RWPE2 (cell line): Measurements from ENCODE around the gene NKX2-4.

Experiments
- ATAC-seq: fragments of 200-7000 bp; cut with Tn5 transposase; 3 replicates; pipeline ENCODE4 v1.9.1; 2021; ENCODE audit warnings: low read depth
- DNase-seq: peaks from one replicate; pipeline ENCODE4 v3.0.0-alpha.2; 2020; ENCODE audit warnings: low spot score
- H3K27ac ChIP-seq: fragments of 450-650 bp; 2 replicates; pipeline ENCODE4 v1.5.1; 2017; ENCODE audit warnings: mild to moderate bottlenecking; ENCODE audit not compliant: poor library complexity, severe bottlenecking
- H3K27me3 ChIP-seq: fragments of 250-450 bp; sonication (Bioruptor Pico); 2 replicates; pipeline ENCODE4 v1.5.1; 2021; ENCODE audit warnings: mild to moderate bottlenecking, moderate library complexity; ENCODE audit not compliant: insufficient read depth, poor library complexity, severe bottlenecking
- H3K36me3 ChIP-seq: fragments of 250-450 bp; sonication (Bioruptor Pico); 2 replicates; pipeline ENCODE4 v1.5.1; 2020; ENCODE audit warnings: low read depth, mild to moderate bottlenecking, moderate library complexity
- H3K4me1 ChIP-seq: fragments of 250-450 bp; sonication (Bioruptor Pico); 2 replicates; pipeline ENCODE4 v1.5.1; 2021; ENCODE audit warnings: mild to moderate bottlenecking, moderate library complexity; ENCODE audit not compliant: insufficient read depth, poor library complexity, severe bottlenecking
- H3K4me3 ChIP-seq: fragments of 250-450 bp; sonication (Bioruptor Pico); 2 replicates; pipeline ENCODE4 v1.5.1; 2021; ENCODE audit warnings: mild to moderate bottlenecking, moderate library complexity; ENCODE audit not compliant: severe bottlenecking
- H3K9me3 ChIP-seq: fragments of 250-450 bp; sonication (Bioruptor Pico); 2 replicates; pipeline ENCODE4 v1.5.1; 2021; ENCODE audit warnings: mild to moderate bottlenecking, moderate library complexity; ENCODE audit not compliant: severe bottlenecking
- TF ChIP-seq, protein P1 (sequence below): fragments of 450-650 bp; IDR thresholded peaks from one replicate; pipeline ENCODE4 v1.5.1; 2017; ENCODE audit warnings: mild to moderate bottlenecking, moderate library complexity; ENCODE audit not compliant: poor library complexity, severe bottlenecking

The NKX2-4 gene

DNA sequence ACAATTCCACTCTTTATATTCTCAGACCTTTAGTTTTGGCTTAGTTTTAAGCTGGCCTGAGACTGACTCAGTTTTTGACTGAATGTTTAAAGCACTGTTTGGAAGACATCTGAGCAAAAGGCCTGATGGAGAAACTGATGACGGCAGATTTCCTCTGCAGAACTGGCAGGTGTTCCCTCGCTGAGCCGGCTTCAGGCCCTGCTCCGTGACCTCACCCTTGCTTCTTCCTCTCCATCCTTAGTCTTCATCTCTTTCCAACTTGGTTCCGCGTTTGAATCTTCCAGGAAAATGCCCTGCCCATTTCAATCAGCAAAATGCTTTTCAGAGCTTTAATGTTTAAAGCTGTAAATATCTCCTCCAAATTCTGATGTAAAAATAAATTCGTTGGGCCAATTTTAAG is 6.6 kb downstream of the NKX2-4 start:
- H3K36me3 ChIP-seq, result peaks cover 38% of the 10 kb centered on the region
- TF ChIP-seq, protein P1, sequence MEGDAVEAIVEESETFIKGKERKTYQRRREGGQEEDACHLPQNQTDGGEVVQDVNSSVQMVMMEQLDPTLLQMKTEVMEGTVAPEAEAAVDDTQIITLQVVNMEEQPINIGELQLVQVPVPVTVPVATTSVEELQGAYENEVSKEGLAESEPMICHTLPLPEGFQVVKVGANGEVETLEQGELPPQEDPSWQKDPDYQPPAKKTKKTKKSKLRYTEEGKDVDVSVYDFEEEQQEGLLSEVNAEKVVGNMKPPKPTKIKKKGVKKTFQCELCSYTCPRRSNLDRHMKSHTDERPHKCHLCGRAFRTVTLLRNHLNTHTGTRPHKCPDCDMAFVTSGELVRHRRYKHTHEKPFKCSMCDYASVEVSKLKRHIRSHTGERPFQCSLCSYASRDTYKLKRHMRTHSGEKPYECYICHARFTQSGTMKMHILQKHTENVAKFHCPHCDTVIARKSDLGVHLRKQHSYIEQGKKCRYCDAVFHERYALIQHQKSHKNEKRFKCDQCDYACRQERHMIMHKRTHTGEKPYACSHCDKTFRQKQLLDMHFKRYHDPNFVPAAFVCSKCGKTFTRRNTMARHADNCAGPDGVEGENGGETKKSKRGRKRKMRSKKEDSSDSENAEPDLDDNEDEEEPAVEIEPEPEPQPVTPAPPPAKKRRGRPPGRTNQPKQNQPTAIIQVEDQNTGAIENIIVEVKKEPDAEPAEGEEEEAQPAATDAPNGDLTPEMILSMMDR, result no peak
- H3K4me1 ChIP-seq, result no peaks in the 10 kb centered on the region
- no peak for ATAC-seq
- H3K4me3 ChIP-seq, result no peak overlapping the region
- no peak for DNase-seq
- peaks cover 34% of the 10 kb centered on the region for H3K27me3 ChIP-seq
- H3K9me3 ChIP-seq, result no peaks in the 10 kb centered on the region
- no peak overlapping the region for H3K27ac ChIP-seq

DNA sequence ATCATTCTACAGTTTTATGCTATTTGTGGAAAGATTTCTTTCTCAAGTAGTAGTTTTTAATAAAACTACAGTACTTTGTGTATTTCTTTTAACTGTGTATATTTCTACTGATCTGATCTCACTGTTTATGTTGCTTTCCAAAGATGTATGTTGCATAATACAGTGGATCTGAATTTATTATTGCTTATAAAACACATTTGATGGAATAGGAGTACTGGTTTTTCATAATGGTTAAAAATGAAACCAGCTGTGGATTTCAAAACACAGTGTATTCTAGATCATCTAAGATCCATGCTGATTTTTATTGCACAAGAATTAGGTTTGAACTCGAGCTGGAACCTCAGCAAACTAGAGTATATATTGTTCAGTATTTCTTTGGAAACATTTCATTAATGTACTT is 8.0 kb downstream of the NKX2-4 start:
- ATAC-seq, result no peak
- H3K4me3 ChIP-seq, result no peak overlapping the region
- no peaks in the 10 kb centered on the region for H3K4me1 ChIP-seq
- peaks cover 50% of the 10 kb centered on the region for H3K36me3 ChIP-seq
- H3K27ac ChIP-seq, result no peak overlapping the region
- peaks cover 20% of the 10 kb centered on the region for H3K27me3 ChIP-seq
- H3K9me3 ChIP-seq, result no peaks in the 10 kb centered on the region
- TF ChIP-seq, protein P1, result no peak
- DNase-seq, result no peak

DNA sequence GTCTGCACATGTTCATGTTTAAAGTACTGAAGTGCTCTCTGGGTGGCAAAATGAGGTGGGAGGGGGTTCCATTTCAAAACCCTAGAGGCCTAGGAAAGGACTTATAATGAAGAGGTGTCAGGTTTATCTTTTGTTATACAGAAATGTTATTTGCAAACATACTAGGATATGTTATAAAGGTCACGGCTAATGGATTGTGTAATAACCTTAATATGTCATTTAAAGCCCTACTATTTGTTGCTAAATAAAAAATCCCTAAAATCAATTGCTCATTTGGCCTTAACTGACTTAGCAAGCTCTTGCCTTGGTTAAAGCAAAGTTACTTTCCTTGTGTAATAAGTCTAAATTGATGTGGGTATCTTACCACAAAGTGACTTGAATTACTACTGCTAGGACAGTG is 8.8 kb downstream of the NKX2-4 start:
- ATAC-seq (no peak), DNase-seq (no peak)

DNA sequence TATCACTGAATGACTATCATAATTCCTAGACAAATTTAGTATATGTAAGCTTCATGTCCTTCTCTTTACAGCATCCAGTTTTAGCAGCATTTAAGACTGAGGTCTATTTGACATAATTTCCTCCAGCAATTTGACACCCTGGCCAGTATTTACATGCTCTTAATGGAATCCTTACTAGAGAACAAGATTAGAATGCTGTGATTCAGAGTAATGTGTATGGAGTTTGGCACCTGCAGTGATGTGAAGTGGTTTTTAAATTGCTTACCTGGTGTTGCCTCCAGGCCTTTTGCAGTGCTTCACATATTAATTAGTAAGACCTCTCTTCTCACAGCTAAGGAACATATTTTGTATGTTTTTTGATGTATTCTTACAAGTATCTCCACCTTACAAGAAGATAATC is 9.8 kb downstream of the NKX2-4 start:
- H3K4me1 ChIP-seq, result no peaks in the 10 kb centered on the region
- no peak overlapping the region for H3K4me3 ChIP-seq
- peaks cover 63% of the 10 kb centered on the region for H3K36me3 ChIP-seq
- TF ChIP-seq, protein P1, result no peak
- H3K9me3 ChIP-seq, result no peaks in the 10 kb centered on the region
- DNase-seq, result no peak
- no peak overlapping the region for H3K27ac ChIP-seq
- no peak for ATAC-seq
- H3K27me3 ChIP-seq, result peaks cover 1% of the 10 kb centered on the region

More for the DNA sequence above, 8.8 kb downstream of the NKX2-4 start:
- Histone ChIP-seq H3K27me3 (peaks cover 12% of the 10 kb centered on the region), H3K27ac (no peak overlapping the region), H3K4me1 (no peaks in the 10 kb centered on the region), H3K9me3 (no peaks in the 10 kb centered on the region), H3K36me3 (peaks cover 58% of the 10 kb centered on the region), H3K4me3 (no peak overlapping the region)
- TF ChIP-seq, protein P1, result no peak

DNA sequence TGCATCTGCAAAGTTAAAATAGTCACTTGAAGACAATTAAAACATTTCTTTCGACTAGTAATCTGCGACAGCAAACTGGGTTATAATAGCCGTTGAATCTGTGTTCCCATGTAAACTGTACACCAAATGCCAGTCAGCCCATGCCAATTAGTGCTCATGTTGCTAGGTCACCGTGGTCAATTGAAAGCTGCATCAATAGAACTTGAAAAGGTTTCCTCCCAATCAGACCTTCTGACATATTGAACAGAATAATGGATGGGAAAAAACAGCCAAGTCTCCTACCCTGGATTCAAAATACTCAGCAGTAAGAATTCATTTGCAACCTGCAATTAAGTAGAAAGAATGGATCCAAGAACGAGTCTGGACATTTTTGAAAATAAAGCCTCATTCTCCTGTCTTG is 11.2 kb downstream of the NKX2-4 start:
- TF ChIP-seq, protein P1, result no peak
- Histone ChIP-seq H3K36me3 (peaks cover 77% of the 10 kb centered on the region), H3K27me3 (no peaks in the 10 kb centered on the region), H3K9me3 (no peaks in the 10 kb centered on the region), H3K4me1 (no peaks in the 10 kb centered on the region), H3K27ac (no peak overlapping the region), H3K4me3 (no peak overlapping the region)
- DNase-seq (no peak), ATAC-seq (no peak)
